ENCODE results near the gene GATAD2A. TPM values are rescaled to one million over a fixed set of nuclear protein-coding genes. Genes with fewer than 3 reads are reported as not detected.
"Not testable (repeated sequence)": the region's sequence is repeated elsewhere in the genome, so short reads cannot be mapped to it uniquely, and the experiment has no call there.

GATAD2A gene
- total and polyA plus RNA-seq, 5 donors from 2014 or later, result 8.1 to 134 (median 9.7) TPM

GRCh38 chr19:19394333-19394732 is 11.1 kb upstream of the GATAD2A start:
- H3K9me3 ChIP-seq (ENCODE audit: control insufficient read depth in 2 of 2, low read length in 2 of 2); H3K27ac ChIP-seq (ENCODE audit: insufficient read depth, low read length, poor library complexity, severe bottlenecking); H3K27me3 Mint-ChIP-seq; H3K27me3 ChIP-seq (ENCODE audit: control insufficient read depth, insufficient read depth, low read length); H3K9me3 Mint-ChIP-seq; DNase-seq; ATAC-seq (ENCODE audit: low read depth in 2 of 2); H3K36me3 Mint-ChIP-seq; H3K36me3 ChIP-seq (ENCODE audit: control insufficient read depth, insufficient read depth, low read length); H3K4me3 ChIP-seq (ENCODE audit: low read depth, low read length): not testable (repeated sequence)
- H3K4me1 ChIP-seq (ENCODE audit: control insufficient read depth, insufficient read depth, low read length, poor library complexity, severe bottlenecking), result peaks cover 46% of the 10 kb centered on the region
- H3K4me3 Mint-ChIP-seq, result peak overlapping the region; percentile 2 to 86 (median 53)
- peaks cover under 1 to 77% (median 49%) of the 10 kb centered on the region in 4 donors for H3K4me1 Mint-ChIP-seq
- peak overlapping the region; percentile 88 to 95 (median 89) for H3K27ac Mint-ChIP-seq

- peak overlapping the region; percentile 53 to 74 (median 62) for H3K27ac Mint-ChIP-seq
- Histone ChIP-seq H3K9me3 (ENCODE audit: control insufficient read depth in 2 of 2, low read length in 2 of 2) (no peaks in the 10 kb centered on the region), H3K27me3 (ENCODE audit: control insufficient read depth, insufficient read depth, low read length) (no peaks in the 10 kb centered on the region), H3K4me3 (ENCODE audit: low read depth, low read length) (no peak overlapping the region), H3K36me3 (ENCODE audit: control insufficient read depth, insufficient read depth, low read length) (no peaks in the 10 kb centered on the region), H3K27ac (ENCODE audit: insufficient read depth, low read length, poor library complexity, severe bottlenecking) (no peak overlapping the region), H3K4me1 (ENCODE audit: control insufficient read depth, insufficient read depth, low read length, poor library complexity, severe bottlenecking) (peaks cover 5% of the 10 kb centered on the region)
- no peaks in the 10 kb centered on the region for H3K9me3 Mint-ChIP-seq
- peak overlapping the region in 2 of 4 donors; percentile 12 to 69 for H3K4me3 Mint-ChIP-seq
- no peaks in the 10 kb centered on the region for H3K36me3 Mint-ChIP-seq
- no peak for DNase-seq
- ATAC-seq (ENCODE audit: low read depth in 2 of 2), result no peak
- peaks cover 11 to 60% (median 41%) of the 10 kb centered on the region in 4 donors for H3K4me1 Mint-ChIP-seq
- H3K27me3 Mint-ChIP-seq, result no peaks in the 10 kb centered on the region
Measured at GRCh38 chr19:19399733-19400433, 5.6 kb upstream of the GATAD2A start.

- no peaks in the 10 kb centered on the region for H3K27me3 Mint-ChIP-seq
- peaks cover 20% of the 10 kb centered on the region for H3K4me1 ChIP-seq (ENCODE audit: control insufficient read depth, insufficient read depth, low read length, poor library complexity, severe bottlenecking)
- H3K27ac Mint-ChIP-seq, result no peak overlapping the region
- H3K4me3 Mint-ChIP-seq, result peak overlapping the region in 3 of 4 donors; percentile 42 to 84 (median 78)
- no peaks in the 10 kb centered on the region for H3K9me3 ChIP-seq (ENCODE audit: control insufficient read depth in 2 of 2, low read length in 2 of 2)
- no peak overlapping the region for H3K4me3 ChIP-seq (ENCODE audit: low read depth, low read length)
- no peaks in the 10 kb centered on the region for H3K36me3 ChIP-seq (ENCODE audit: control insufficient read depth, insufficient read depth, low read length)
- H3K9me3 Mint-ChIP-seq, result no peaks in the 10 kb centered on the region
- H3K27me3 ChIP-seq (ENCODE audit: control insufficient read depth, insufficient read depth, low read length), result no peaks in the 10 kb centered on the region
- DNase-seq (no peak), ATAC-seq (ENCODE audit: low read depth in 2 of 2) (no peak)
- peaks cover 16 to 58% (median 42%) of the 10 kb centered on the region in 4 donors for H3K4me1 Mint-ChIP-seq
- H3K27ac ChIP-seq (ENCODE audit: insufficient read depth, low read length, poor library complexity, severe bottlenecking), result no peak overlapping the region
- H3K36me3 Mint-ChIP-seq, result no peaks in the 10 kb centered on the region
Measured at GRCh38 chr19:19402656-19403372, 2.7 kb upstream of the GATAD2A start.

GRCh38 chr19:19403373-19403901 is 2.0 kb upstream of the GATAD2A start:
- Mint-ChIP-seq H3K27me3 (no peaks in the 10 kb centered on the region), H3K36me3 (no peaks in the 10 kb centered on the region), H3K27ac (peak overlapping the region in 1 of 3 donors; percentile 68), H3K4me1 (peaks cover 16 to 64% (median 48%) of the 10 kb centered on the region in 4 donors), H3K9me3 (no peaks in the 10 kb centered on the region), H3K4me3 (peak overlapping the region in 3 of 4 donors; percentile 42 to 90 (median 84))
- DNase-seq (no peak), ATAC-seq (ENCODE audit: low read depth in 2 of 2) (no peak)
- H3K27me3 ChIP-seq (ENCODE audit: control insufficient read depth, insufficient read depth, low read length), result no peaks in the 10 kb centered on the region
- H3K36me3 ChIP-seq (ENCODE audit: control insufficient read depth, insufficient read depth, low read length), result no peaks in the 10 kb centered on the region
- no peaks in the 10 kb centered on the region for H3K9me3 ChIP-seq (ENCODE audit: control insufficient read depth in 2 of 2, low read length in 2 of 2)
- H3K4me1 ChIP-seq (ENCODE audit: control insufficient read depth, insufficient read depth, low read length, poor library complexity, severe bottlenecking), result peaks cover 26% of the 10 kb centered on the region
- H3K27ac ChIP-seq (ENCODE audit: insufficient read depth, low read length, poor library complexity, severe bottlenecking), result no peak overlapping the region
- H3K4me3 ChIP-seq (ENCODE audit: low read depth, low read length), result no peak overlapping the region

- Histone ChIP-seq H3K9me3 (ENCODE audit: control insufficient read depth in 2 of 2, low read length in 2 of 2) (no peaks in the 10 kb centered on the region), H3K27me3 (ENCODE audit: control insufficient read depth, insufficient read depth, low read length) (no peaks in the 10 kb centered on the region), H3K4me3 (ENCODE audit: low read depth, low read length) (peak overlapping the region; percentile 90), H3K27ac (ENCODE audit: insufficient read depth, low read length, poor library complexity, severe bottlenecking) (peak overlapping the region; percentile 76), H3K4me1 (ENCODE audit: control insufficient read depth, insufficient read depth, low read length, poor library complexity, severe bottlenecking) (peaks cover 53% of the 10 kb centered on the region), H3K36me3 (ENCODE audit: control insufficient read depth, insufficient read depth, low read length) (no peaks in the 10 kb centered on the region)
- DNase-seq (peak; percentile 38 to 54 (median 44)), ATAC-seq (ENCODE audit: low read depth in 2 of 2) (peak in 1 of 2 donors; percentile 4)
- peak overlapping the region; percentile 82 to 97 (median 91) for H3K27ac Mint-ChIP-seq
- H3K4me3 Mint-ChIP-seq, result peak overlapping the region; percentile 91 to 99 (median 96)
- H3K27me3 Mint-ChIP-seq, result no peaks in the 10 kb centered on the region
- H3K9me3 Mint-ChIP-seq, result no peaks in the 10 kb centered on the region
- peaks cover 5% of the 10 kb centered on the region for H3K36me3 Mint-ChIP-seq
- peaks cover 25 to 78% (median 63%) of the 10 kb centered on the region in 4 donors for H3K4me1 Mint-ChIP-seq
Measured at GRCh38 chr19:19405971-19406877, 749 bp downstream of the GATAD2A start.

GRCh38 chr19:19406878-19407632 is 1.6 kb downstream of the GATAD2A start:
- H3K27me3 Mint-ChIP-seq, result no peaks in the 10 kb centered on the region
- Histone ChIP-seq H3K27ac (ENCODE audit: insufficient read depth, low read length, poor library complexity, severe bottlenecking) (peak overlapping the region; percentile 76), H3K4me3 (ENCODE audit: low read depth, low read length) (peak overlapping the region; percentile 90), H3K36me3 (ENCODE audit: control insufficient read depth, insufficient read depth, low read length) (no peaks in the 10 kb centered on the region), H3K9me3 (ENCODE audit: control insufficient read depth in 2 of 2, low read length in 2 of 2) (no peaks in the 10 kb centered on the region), H3K4me1 (ENCODE audit: control insufficient read depth, insufficient read depth, low read length, poor library complexity, severe bottlenecking) (peaks cover 59% of the 10 kb centered on the region), H3K27me3 (ENCODE audit: control insufficient read depth, insufficient read depth, low read length) (no peaks in the 10 kb centered on the region)
- H3K27ac Mint-ChIP-seq, result peak overlapping the region; percentile 82 to 97 (median 91)
- DNase-seq, result peak; percentile 24 to 75 (median 47)
- H3K4me1 Mint-ChIP-seq, result peaks cover 25 to 77% (median 60%) of the 10 kb centered on the region in 4 donors
- no peaks in the 10 kb centered on the region for H3K9me3 Mint-ChIP-seq
- H3K36me3 Mint-ChIP-seq, result peaks cover 5% of the 10 kb centered on the region
- peak; percentile 39 to 46 for ATAC-seq (ENCODE audit: low read depth in 2 of 2)
- peak overlapping the region; percentile 91 to 99 (median 96) for H3K4me3 Mint-ChIP-seq

- no peaks in the 10 kb centered on the region for H3K27me3 ChIP-seq (ENCODE audit: control insufficient read depth, insufficient read depth, low read length)
- Mint-ChIP-seq H3K36me3 (peaks cover 8% of the 10 kb centered on the region), H3K4me3 (peak overlapping the region; percentile 62 to 99 (median 96)), H3K4me1 (peaks cover 25 to 81% (median 63%) of the 10 kb centered on the region in 4 donors), H3K27me3 (no peaks in the 10 kb centered on the region), H3K27ac (peak overlapping the region in 2 of 3 donors; percentile 26 to 91), H3K9me3 (no peaks in the 10 kb centered on the region)
- ATAC-seq (ENCODE audit: low read depth in 2 of 2), result no peak
- H3K4me1 ChIP-seq (ENCODE audit: control insufficient read depth, insufficient read depth, low read length, poor library complexity, severe bottlenecking), result peaks cover 59% of the 10 kb centered on the region
- H3K36me3 ChIP-seq (ENCODE audit: control insufficient read depth, insufficient read depth, low read length), result no peaks in the 10 kb centered on the region
- no peaks in the 10 kb centered on the region for H3K9me3 ChIP-seq (ENCODE audit: control insufficient read depth in 2 of 2, low read length in 2 of 2)
- no peak for DNase-seq
- H3K4me3 ChIP-seq (ENCODE audit: low read depth, low read length), result peak overlapping the region; percentile 90
- peak overlapping the region; percentile 38 for H3K27ac ChIP-seq (ENCODE audit: insufficient read depth, low read length, poor library complexity, severe bottlenecking)
Measured at GRCh38 chr19:19407633-19407930, 2.1 kb downstream of the GATAD2A start.
